CD14-positive monocyte (primary cell): Measurements from ENCODE around the gene PRSS3. TPM values are rescaled to one million over a fixed set of nuclear protein-coding genes. Genes with fewer than 3 reads are reported as not detected.

Experiments
- DNase-seq, 3 donors: peaks; one replicate each; pipeline ENCODE4 v3.0.0-alpha.2; 2011 to 2022
- H2AFZ ChIP-seq: 2 replicates; pipeline ENCODE4 v1.6.0; 2012; ENCODE audit warnings: mild to moderate bottlenecking, low read depth, low read length, inconsistent platforms; ENCODE audit not compliant: insufficient read depth, poor library complexity, severe bottlenecking
- H3K27ac ChIP-seq, 2 donors: 1 replicate in 1 of 2; 2 replicates in 1 of 2; pipeline ENCODE4 v1.5.1; 2012 to 2013; ENCODE audit warnings: low read length in 2 of 2, control low read depth in 1 of 2, inconsistent platforms in 1 of 2, low read depth in 1 of 2, mild to moderate bottlenecking in 1 of 2
- H3K27me3 ChIP-seq, 2 donors: one replicate each; pipeline versions ENCODE4 v1.6.0 to v1.6.1; 2011 to 2013; ENCODE audit warnings: low read length in 2 of 2; ENCODE audit not compliant: control insufficient read depth in 2 of 2, insufficient read depth in 2 of 2
- H3K36me3 ChIP-seq, 2 donors: replicated peaks in 1 of 2; 1 replicate in 1 of 2; 2 replicates in 1 of 2; pipeline versions ENCODE4 v1.5.1 to v1.6.1; 2012 to 2013; ENCODE audit warnings: low read length in 2 of 2, control low read depth in 1 of 2, inconsistent platforms in 1 of 2, mild to moderate bottlenecking in 1 of 2; ENCODE audit not compliant: insufficient read depth in 2 of 2, control insufficient read depth in 1 of 2
- H3K4me1 ChIP-seq, 2 donors: 1 replicate in 1 of 2; 2 replicates in 1 of 2; pipeline versions ENCODE4 v1.5.1 to v1.6.1; 2012 to 2013; ENCODE audit warnings: low read length in 2 of 2, control low read depth in 1 of 2, inconsistent platforms in 1 of 2, mild to moderate bottlenecking in 1 of 2, moderate library complexity in 1 of 2; ENCODE audit not compliant: insufficient read depth in 2 of 2, control insufficient read depth in 1 of 2
- H3K4me2 ChIP-seq: replicated peaks from 2 replicates; pipeline ENCODE3; 2012; ENCODE audit warnings: low read length, moderate library complexity, mild to moderate bottlenecking; ENCODE audit not compliant: poor library complexity, severe bottlenecking; ENCODE audit errors: extremely low read depth
- H3K4me3 ChIP-seq, 3 experiments: fragments of 200-600 bp in 1 of 3; sonication (generic) in 1 of 3; replicated peaks in 1 of 3; 1 replicate in 2 of 3; 2 replicates in 1 of 3; pipeline ENCODE4 v1.5.1; 2011 to 2013; ENCODE audit warnings: low read length in 3 of 3, mild to moderate bottlenecking in 3 of 3, control low read depth in 2 of 3, low read depth in 2 of 3, inconsistent platforms in 1 of 3, moderate library complexity in 1 of 3
- H3K79me2 ChIP-seq: 2 replicates; pipeline ENCODE4 v1.6.0; 2012; ENCODE audit warnings: mild to moderate bottlenecking, control low read depth, inconsistent platforms, low read length, moderate library complexity; ENCODE audit not compliant: insufficient read depth
- H3K9ac ChIP-seq: 2 replicates; pipeline ENCODE4 v1.6.0; 2017; ENCODE audit warnings: low read length, mild to moderate bottlenecking; ENCODE audit not compliant: insufficient read depth, poor library complexity, severe bottlenecking
- H3K9me3 ChIP-seq, 2 donors: replicated peaks in 1 of 2; 1 replicate in 1 of 2; 2 replicates in 1 of 2; pipeline versions ENCODE4 v1.5.1 to v1.6.1; 2012 to 2013; ENCODE audit warnings: low read length in 2 of 2, control low read depth in 1 of 2; ENCODE audit not compliant: control insufficient read depth in 1 of 2, insufficient read depth in 1 of 2
- H4K20me1 ChIP-seq: 2 replicates; pipeline ENCODE4 v1.6.0; 2012; ENCODE audit warnings: mild to moderate bottlenecking, low read length, control low read depth, moderate library complexity; ENCODE audit not compliant: insufficient read depth
- H3K27ac Mint-ChIP-seq, 7 donors: one replicate each; pipeline ENCODE4 v1.8.0; 2020; ENCODE audit warnings: mild to moderate bottlenecking in 7 of 7, mixed read lengths in 7 of 7, moderate library complexity in 6 of 7, inconsistent platforms in 2 of 7
- H3K27me3 Mint-ChIP-seq, 3 donors: one replicate each; pipeline ENCODE4 v1.8.0; 2021 to 2022; ENCODE audit warnings: low read depth in 3 of 3, mild to moderate bottlenecking in 3 of 3, mixed read lengths in 3 of 3, moderate library complexity in 3 of 3, inconsistent platforms in 1 of 3
- H3K36me3 Mint-ChIP-seq, 2 donors: one replicate each; pipeline ENCODE4 v1.8.0; 2020; ENCODE audit warnings: mixed read lengths in 2 of 2, inconsistent platforms in 1 of 2, mild to moderate bottlenecking in 1 of 2
- H3K4me1 Mint-ChIP-seq: one replicate; pipeline ENCODE4 v1.8.0; 2020; ENCODE audit warnings: mild to moderate bottlenecking, mixed read lengths
- H3K4me3 Mint-ChIP-seq, 2 donors: one replicate each; pipeline ENCODE4 v1.8.0; 2020; ENCODE audit warnings: mild to moderate bottlenecking in 2 of 2, mixed read lengths in 2 of 2, moderate library complexity in 1 of 2
- H3K9me3 Mint-ChIP-seq, 7 donors: one replicate each; pipeline ENCODE4 v1.8.0; 2020 to 2022; ENCODE audit warnings: mixed read lengths in 7 of 7, mild to moderate bottlenecking in 6 of 7, moderate library complexity in 6 of 7, inconsistent platforms in 2 of 7
- CTCF ChIP-seq: fragments of 200-600 bp; IDR thresholded peaks from one replicate; pipeline ENCODE4 v1.8.0; 2022; ENCODE audit warnings: antibody characterized with exemption, mild to moderate bottlenecking
- WGBS: methylation state at CpG from one replicate; pipeline ENCODE4 v1.1.5; 2013; ENCODE audit warnings: missing lambda C conversion rate; ENCODE audit not compliant: insufficient coverage; 5-methylcytosine and 5-hydroxymethylcytosine counted together
- intact Hi-C, 2 donors: fragments of 100-400 bp; cut with micrococcal nuclease; formaldehyde crosslinking; loops; one replicate each; pipeline versions ENCODE4 v1.15.0 to v1.15.1; 2023
- polyA plus RNA-seq, 3 donors: library from polyadenylated mRNA; depleted of rRNA in 1 of 3; unstranded in 2 of 3; stranded (reverse) in 1 of 3; fragments of 300-500 nt in 2 of 3; fragments of >200 nt in 1 of 3; fragmentation: Illumina TruSeq in 2 of 3; gene quantifications; 1 replicate in 2 of 3; 2 replicates in 1 of 3; pipeline ENCODE4 v1.2.3, GENCODE V29; 2012 to 2021

PRSS3 gene
- polyA plus RNA-seq, 3 donors = not detected

- WGBS = 22% methylated on average over 35 of the region's 35 CpGs
- Histone ChIP-seq H3K4me3 (peak overlapping the region in 1 of 3 experiments; percentile 25), H4K20me1 (no peaks in the 10 kb centered on the region), H3K9me3 (peaks cover 10 to 12% of the 10 kb centered on the region in 2 donors), H3K9ac (no peak overlapping the region), H3K27ac (no peak overlapping the region), H3K79me2 (no peaks in the 10 kb centered on the region), H3K36me3 (no peaks in the 10 kb centered on the region), H3K4me1 (peaks cover 27 to 35% of the 10 kb centered on the region in 2 donors), H3K27me3 (peaks cover 35 to 57% of the 10 kb centered on the region in 2 donors), H3K4me2 (peak overlapping the region; percentile 22), H2AFZ (peak overlapping the region; percentile 41)
- intact Hi-C loops = no loop called here
- no peak for TF ChIP-seq CTCF
- peaks cover 47% of the 10 kb centered on the region for H3K4me1 Mint-ChIP-seq
- H3K4me3 Mint-ChIP-seq = peak overlapping the region in 1 of 2 donors; percentile 86
- peaks cover 2 to 31% (median 19%) of the 10 kb centered on the region in 7 donors for H3K9me3 Mint-ChIP-seq
- no peak for DNase-seq
- H3K27me3 Mint-ChIP-seq = peaks cover 67 to 85% (median 77%) of the 10 kb centered on the region in 3 donors
- no peak overlapping the region for H3K27ac Mint-ChIP-seq
- H3K36me3 Mint-ChIP-seq = peaks cover 7 to 8% of the 10 kb centered on the region in 2 donors
Measured at GRCh38 chr9:33750307-33750838, 45.0 kb upstream of the PRSS3 start.

- 6% methylated on average over 29 of the region's 31 CpGs for WGBS
- peak overlapping the region in 1 of 2 donors; percentile 86 for H3K4me3 Mint-ChIP-seq
Measured at GRCh38 chr9:33750839-33751339, 44.5 kb upstream of the PRSS3 start.

More at GRCh38 chr9:33750839-33751339, 44.5 kb upstream of the PRSS3 start:
- H2AFZ ChIP-seq = peak overlapping the region; percentile 41
- H3K79me2 ChIP-seq = no peaks in the 10 kb centered on the region
- no peak for DNase-seq
- H3K4me1 ChIP-seq = peaks cover 27 to 35% of the 10 kb centered on the region in 2 donors
- H3K9me3 ChIP-seq = peaks cover 10 to 12% of the 10 kb centered on the region in 2 donors
- H3K9me3 Mint-ChIP-seq = peaks cover 2 to 31% (median 19%) of the 10 kb centered on the region in 7 donors
- no peak overlapping the region for H3K9ac ChIP-seq
- H3K4me2 ChIP-seq = peak overlapping the region; percentile 22
- TF ChIP-seq CTCF = no peak
- intact Hi-C loops = no loop called here
- H3K4me3 ChIP-seq = peak overlapping the region in 1 of 3 experiments; percentile 25
- peaks cover 7 to 8% of the 10 kb centered on the region in 2 donors for H3K36me3 Mint-ChIP-seq
- H3K27me3 Mint-ChIP-seq = peaks cover 64 to 85% (median 73%) of the 10 kb centered on the region in 3 donors
- peaks cover 37 to 59% of the 10 kb centered on the region in 2 donors for H3K27me3 ChIP-seq
- H3K4me1 Mint-ChIP-seq = peaks cover 47% of the 10 kb centered on the region
- no peak overlapping the region for H3K27ac ChIP-seq
- H4K20me1 ChIP-seq = no peaks in the 10 kb centered on the region
- no peaks in the 10 kb centered on the region for H3K36me3 ChIP-seq
- H3K27ac Mint-ChIP-seq = no peak overlapping the region
